Measurements from ENCODE around the gene PDILT. TPM values are rescaled to one million over a fixed set of nuclear protein-coding genes. Genes with fewer than 3 reads are reported as not detected.
A peak's percentile ranks its signal among the peaks of the same experiment; 100 is the strongest.

Gene PDILT
- total RNA-seq, 4 donors from 2014 or later, result not detected

DNA sequence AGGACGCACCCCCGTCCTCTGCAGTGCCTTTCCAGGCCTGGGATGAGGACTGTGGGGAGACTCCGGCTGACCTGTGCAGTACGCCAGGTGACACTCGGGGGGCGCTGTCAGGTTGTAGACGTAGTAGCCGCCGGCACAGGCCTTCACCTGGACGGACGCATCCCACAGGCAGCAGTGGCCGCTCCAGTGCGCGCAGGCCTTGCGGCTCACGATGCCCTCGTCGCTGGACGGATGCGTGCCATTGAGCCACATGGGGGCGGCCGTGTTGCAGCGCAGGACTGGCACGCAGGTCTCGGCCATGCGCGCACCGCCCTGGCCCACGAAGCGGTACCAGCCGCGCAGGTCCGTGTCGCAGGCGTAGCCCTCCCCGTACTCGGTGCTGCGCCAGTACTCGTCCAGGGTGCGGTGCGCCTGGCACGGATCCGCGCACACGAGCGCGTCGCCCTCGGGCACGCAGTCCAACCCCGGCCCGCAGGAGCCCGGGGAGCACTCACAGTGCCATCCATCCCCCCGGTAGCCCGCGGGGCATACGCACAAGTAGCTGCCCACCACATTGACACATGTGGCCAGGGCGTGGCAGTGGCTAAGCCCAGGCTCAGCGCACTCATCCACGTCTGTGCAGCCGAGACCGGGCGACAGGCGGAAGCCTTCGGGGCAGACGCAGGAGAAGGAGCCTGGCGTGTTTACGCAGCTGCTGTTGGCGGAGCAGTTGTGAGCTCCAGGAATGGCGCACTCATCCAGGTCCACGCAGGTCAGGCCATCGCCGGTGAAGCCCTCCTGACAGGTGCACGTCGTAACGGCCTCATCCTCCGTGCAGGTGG is 56.0 kb downstream of the PDILT start:
- no peaks in the 10 kb centered on the region for H3K4me1 ChIP-seq
- no peak for TF ChIP-seq POLR2A (IDR thresholded peaks at IDR 0.05)
- TF ChIP-seq, protein P1, sequence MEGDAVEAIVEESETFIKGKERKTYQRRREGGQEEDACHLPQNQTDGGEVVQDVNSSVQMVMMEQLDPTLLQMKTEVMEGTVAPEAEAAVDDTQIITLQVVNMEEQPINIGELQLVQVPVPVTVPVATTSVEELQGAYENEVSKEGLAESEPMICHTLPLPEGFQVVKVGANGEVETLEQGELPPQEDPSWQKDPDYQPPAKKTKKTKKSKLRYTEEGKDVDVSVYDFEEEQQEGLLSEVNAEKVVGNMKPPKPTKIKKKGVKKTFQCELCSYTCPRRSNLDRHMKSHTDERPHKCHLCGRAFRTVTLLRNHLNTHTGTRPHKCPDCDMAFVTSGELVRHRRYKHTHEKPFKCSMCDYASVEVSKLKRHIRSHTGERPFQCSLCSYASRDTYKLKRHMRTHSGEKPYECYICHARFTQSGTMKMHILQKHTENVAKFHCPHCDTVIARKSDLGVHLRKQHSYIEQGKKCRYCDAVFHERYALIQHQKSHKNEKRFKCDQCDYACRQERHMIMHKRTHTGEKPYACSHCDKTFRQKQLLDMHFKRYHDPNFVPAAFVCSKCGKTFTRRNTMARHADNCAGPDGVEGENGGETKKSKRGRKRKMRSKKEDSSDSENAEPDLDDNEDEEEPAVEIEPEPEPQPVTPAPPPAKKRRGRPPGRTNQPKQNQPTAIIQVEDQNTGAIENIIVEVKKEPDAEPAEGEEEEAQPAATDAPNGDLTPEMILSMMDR (IDR thresholded peaks at IDR 0.05), result peak in 1 of 4 experiments; percentile 5
- DNase-seq, result no peak
- no peak overlapping the region for H3K4me3 ChIP-seq
- H3K9me3 ChIP-seq, result no peaks in the 10 kb centered on the region
- intact Hi-C loops (cut with DNase I; ENCODE audit: low total_unique reads), result no loop called here
- H3K27ac ChIP-seq, result no peak overlapping the region
- no peaks in the 10 kb centered on the region for H3K36me3 ChIP-seq
- no peaks in the 10 kb centered on the region for H3K27me3 ChIP-seq

- intact Hi-C loops (cut with DNase I; ENCODE audit: low total_unique reads), result no loop called here
- TF ChIP-seq, protein P1 (IDR thresholded peaks at IDR 0.05), result no peak
- TF ChIP-seq POLR2A (IDR thresholded peaks at IDR 0.05), result no peak
- Histone ChIP-seq H3K36me3 (no peaks in the 10 kb centered on the region), H3K4me3 (no peak overlapping the region), H3K27ac (no peak overlapping the region), H3K27me3 (no peaks in the 10 kb centered on the region), H3K9me3 (no peaks in the 10 kb centered on the region), H3K4me1 (no peaks in the 10 kb centered on the region)
- no peak for DNase-seq
These were observed 56.7 kb downstream of the PDILT start for GRCh38 chr16:20347666-20348364.

- Histone ChIP-seq H3K27me3 (no peaks in the 10 kb centered on the region), H3K4me3 (no peak overlapping the region), H3K9me3 (no peaks in the 10 kb centered on the region), H3K27ac (no peak overlapping the region), H3K4me1 (no peaks in the 10 kb centered on the region), H3K36me3 (no peaks in the 10 kb centered on the region)
- intact Hi-C loops (cut with DNase I; ENCODE audit: low total_unique reads), result no loop called here
- DNase-seq, result no peak
- no peak for TF ChIP-seq POLR2A (IDR thresholded peaks at IDR 0.05)
- TF ChIP-seq, protein P1 (IDR thresholded peaks at IDR 0.05), result no peak
These were observed 59.9 kb downstream of the PDILT start for GRCh38 chr16:20344611-20345010.

- TF ChIP-seq, protein P1 (IDR thresholded peaks at IDR 0.05), result no peak
- no peak for TF ChIP-seq POLR2A (IDR thresholded peaks at IDR 0.05)
- Histone ChIP-seq H3K9me3 (no peaks in the 10 kb centered on the region), H3K4me1 (no peaks in the 10 kb centered on the region), H3K27ac (no peak overlapping the region), H3K36me3 (no peaks in the 10 kb centered on the region), H3K4me3 (no peak overlapping the region), H3K27me3 (no peaks in the 10 kb centered on the region)
- DNase-seq, result no peak
- intact Hi-C loops (cut with DNase I; ENCODE audit: low total_unique reads), result no loop called here
These were observed 64.8 kb downstream of the PDILT start for GRCh38 chr16:20339744-20340143.

DNA sequence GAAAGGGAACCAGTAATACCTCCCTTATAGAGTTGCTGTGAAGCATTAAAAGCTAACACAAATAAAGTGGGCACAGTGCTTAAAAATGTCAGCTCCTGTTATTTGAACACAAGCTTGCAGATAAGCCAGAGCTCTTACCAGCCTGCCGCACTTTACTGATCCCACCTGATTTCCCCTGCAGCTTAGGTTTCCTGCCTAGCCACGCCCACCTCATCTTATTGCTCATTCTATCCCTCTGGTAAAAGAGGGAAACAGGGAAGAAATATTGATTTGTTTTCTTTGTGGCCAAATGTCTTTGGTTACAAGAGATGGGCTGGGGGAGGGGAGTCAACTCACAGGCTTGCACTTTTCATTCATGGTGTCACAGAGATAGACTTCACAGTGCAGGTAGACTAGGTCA is 67.6 kb downstream of the PDILT start:
- H3K4me3 ChIP-seq, result no peak overlapping the region
- H3K27me3 ChIP-seq, result no peaks in the 10 kb centered on the region
- no peak for DNase-seq
- intact Hi-C loops (cut with DNase I; ENCODE audit: low total_unique reads), result no loop called here
- no peaks in the 10 kb centered on the region for H3K36me3 ChIP-seq
- H3K4me1 ChIP-seq, result no peaks in the 10 kb centered on the region
- H3K27ac ChIP-seq, result no peak overlapping the region
- H3K9me3 ChIP-seq, result no peaks in the 10 kb centered on the region
- TF ChIP-seq, protein P1 (IDR thresholded peaks at IDR 0.05), result no peak
- no peak for TF ChIP-seq POLR2A (IDR thresholded peaks at IDR 0.05)

Measured in uterus (tissue), 4 donors.